A673 (cell line): ENCODE results near the gene PCSK7. TPM values are rescaled to one million over a fixed set of nuclear protein-coding genes. Genes with fewer than 3 reads are reported as not detected.

Source experiments
- BruUV-seq: library from RNA; stranded (reverse); fragments of 400-500 nt; replicated peaks from 2 replicates; lab custom pipeline; 2021; lab: Mats Ljungman, UMichigan
- CTCF ChIA-PET: fragments of 300-600 bp; sonication (Branson Sonifier 250); formaldehyde crosslinking; loops from one replicate; lab custom pipeline; 2022; ENCODE audit warnings: antibody characterized with exemption; lab: Charles Lee
- POLR2A ChIA-PET: fragments of 300-600 bp; sonication (Branson Sonifier 250); formaldehyde crosslinking; loops from one replicate; lab custom pipeline; 2022; ENCODE audit warnings: antibody characterized with exemption; ENCODE audit not compliant: low non-redundant PET; lab: Charles Lee
- DNase-seq: peaks from one replicate; pipeline ENCODE4 v3.0.0-alpha.2; 2015; ENCODE audit warnings: low spot score
- H3K27ac ChIP-seq: fragments of 200-600 bp; sonication (generic); 2 replicates; pipeline ENCODE4 v1.5.1; 2016; ENCODE audit warnings: mixed run types, low read depth, mild to moderate bottlenecking, mixed read lengths, antibody characterized with exemption, low read length; ENCODE audit not compliant: poor library complexity, severe bottlenecking
- H3K27me3 ChIP-seq: fragments of 200-600 bp; sonication (generic); replicated peaks from 2 replicates; pipeline ENCODE4 v1.6.1; 2017; ENCODE audit warnings: mixed run types, low read depth, mild to moderate bottlenecking, mixed read lengths, antibody characterized with exemption, low read length; ENCODE audit not compliant: insufficient read depth, poor library complexity
- H3K36me3 ChIP-seq: fragments of 200-600 bp; sonication (generic); 2 replicates; pipeline ENCODE4 v1.6.1; 2016; ENCODE audit warnings: mixed run types, mild to moderate bottlenecking, mixed read lengths, antibody characterized with exemption, low read length; ENCODE audit not compliant: insufficient read depth, poor library complexity, severe bottlenecking
- H3K4me1 ChIP-seq: fragments of 200-600 bp; sonication (generic); 2 replicates; pipeline ENCODE4 v1.6.1; 2017; ENCODE audit warnings: mixed run types, mild to moderate bottlenecking, mixed read lengths, antibody characterized with exemption, low read length; ENCODE audit not compliant: insufficient read depth, poor library complexity, severe bottlenecking
- H3K4me3 ChIP-seq: fragments of 200-600 bp; sonication (generic); 2 replicates; pipeline ENCODE4 v1.5.1; 2016; ENCODE audit warnings: low read depth, mixed run types, mild to moderate bottlenecking, mixed read lengths, low read length; ENCODE audit not compliant: poor library complexity, severe bottlenecking
- H3K9me3 ChIP-seq: fragments of 200-600 bp; sonication (generic); 2 replicates; pipeline ENCODE4 v1.6.1; 2016; ENCODE audit warnings: mixed run types, low read depth, mild to moderate bottlenecking, mixed read lengths, antibody characterized with exemption, low read length; ENCODE audit not compliant: poor library complexity, severe bottlenecking
- CTCF ChIP-seq: fragments of 300-800, 200-600 bp; sonication (generic); conservative IDR thresholded peaks from 2 replicates; pipeline ENCODE4 v1.5.1; 2017; ENCODE audit warnings: low read depth, mild to moderate bottlenecking, antibody characterized with exemption, low read length, moderate library complexity, mixed read lengths
- EZH2 ChIP-seq: fragments of 200-600 bp; sonication (generic); IDR thresholded peaks from 2 replicates; pipeline ENCODE4 v1.6.1; 2017; ENCODE audit warnings: borderline replicate concordance, low read depth, mild to moderate bottlenecking, mixed read lengths, antibody characterized with exemption, low read length; ENCODE audit not compliant: poor library complexity, severe bottlenecking
- intact Hi-C: fragments of 100-400 bp; cut with micrococcal nuclease; formaldehyde crosslinking; loops from one replicate; pipeline ENCODE4 v1.10.0; 2022; ENCODE audit not compliant: unreplicated experiment
- total RNA-seq: library from RNA; stranded (reverse); gene quantifications from 2 replicates; pipeline ENCODE4 v1.2.3, GENCODE V29; 2021

Gene PCSK7
- total RNA-seq, 1 experiment from 2014 or later = 49.0 TPM

GRCh38 chr11:117217141-117218084 is 14.5 kb downstream of the PCSK7 start:
- no TSS peak for BruUV-seq
- ChIA-PET POLR2A (interaction anchor here (0.6 kb wide), 1 partner anchor 1935 kb away, joined by 4 read pairs; no protein-coding TSS in a partner anchor), CTCF (no interaction called here)
- DNase-seq = no peak
- no peak overlapping the region for H3K4me3 ChIP-seq
- no peaks in the 10 kb centered on the region for H3K9me3 ChIP-seq
- intact Hi-C loops = no loop called here
- no peak overlapping the region for H3K27ac ChIP-seq
- no peak for TF ChIP-seq EZH2
- TF ChIP-seq CTCF = no peak
- H3K4me1 ChIP-seq = peaks cover 21% of the 10 kb centered on the region
- H3K27me3 ChIP-seq = no peaks in the 10 kb centered on the region
- peaks cover 10% of the 10 kb centered on the region for H3K36me3 ChIP-seq

- Histone ChIP-seq H3K27me3 (no peaks in the 10 kb centered on the region), H3K4me1 (no peaks in the 10 kb centered on the region), H3K36me3 (peaks cover 10% of the 10 kb centered on the region), H3K9me3 (no peaks in the 10 kb centered on the region), H3K27ac (no peak overlapping the region), H3K4me3 (no peak overlapping the region)
- POLR2A ChIA-PET = no interaction called here
- TF ChIP-seq CTCF (no peak), EZH2 (no peak)
- intact Hi-C loops = no loop called here
- CTCF ChIA-PET = no interaction called here
- BruUV-seq = no TSS peak
- DNase-seq = no peak
Observed at GRCh38 chr11:117214404-117215110, 17.3 kb downstream of the PCSK7 start.

GRCh38 chr11:117212697-117213355 is 19.0 kb downstream of the PCSK7 start:
- no peak overlapping the region for H3K4me3 ChIP-seq
- no peak for DNase-seq
- no peaks in the 10 kb centered on the region for H3K27me3 ChIP-seq
- H3K4me1 ChIP-seq = no peaks in the 10 kb centered on the region
- H3K9me3 ChIP-seq = no peaks in the 10 kb centered on the region
- ChIA-PET POLR2A (interaction anchor here (0.7 kb wide), 1 partner anchor 1568 kb away, joined by 9 read pairs; no protein-coding TSS in a partner anchor), CTCF (no interaction called here)
- BruUV-seq = no TSS peak
- intact Hi-C loops = no loop called here
- peaks cover 6% of the 10 kb centered on the region for H3K36me3 ChIP-seq
- no peak overlapping the region for H3K27ac ChIP-seq
- TF ChIP-seq CTCF (no peak), EZH2 (no peak)
